ENCODE measurements around the gene NCKAP5. TPM values are rescaled to one million over a fixed set of nuclear protein-coding genes. Genes with fewer than 3 reads are reported as not detected.

NCKAP5 gene
- total and polyA plus RNA-seq, 9 of the 15 experiments (the other 6 are each of a cell fraction or from before 2014, with no cell fraction given): not detected

- CTCF ChIA-PET (ENCODE audit: low intra/inter-chr PET ratio): no interaction called here
- no peak overlapping the region for H3K9ac ChIP-seq (ENCODE audit: insufficient read depth in 1 of 2, low read depth in 2 of 2, low read length in 2 of 2)
Observed at GRCh38 chr2:132627536-132627935, 940.7 kb downstream of the NCKAP5 start.

More at GRCh38 chr2:132627536-132627935, 940.7 kb downstream of the NCKAP5 start:
- in situ Hi-C loops (cut with MboI) (no loop called here), intact Hi-C loops (cut with micrococcal nuclease) (no loop called here)
- Histone ChIP-seq H3K4me2 (ENCODE audit: insufficient read depth, low read length) (no peak overlapping the region), H3K27ac (ENCODE audit: extremely low read depth, low read depth, low read length) (no peak overlapping the region), H3K79me2 (ENCODE audit: control insufficient read depth, insufficient read depth, low read length) (no peaks in the 10 kb centered on the region), H3K4me1 (replicated peaks in 1 of 2; ENCODE audit: control insufficient read depth in 2 of 2, insufficient read depth in 2 of 2, low read length in 2 of 2) (no peaks in the 10 kb centered on the region), H2AFZ (ENCODE audit: low read depth, low read length) (no peak overlapping the region), H3K36me3 (ENCODE audit: control insufficient read depth, insufficient read depth, low read length) (no peaks in the 10 kb centered on the region), H3K27me3 (ENCODE audit: control insufficient read depth in 2 of 2, insufficient read depth in 2 of 2, low read length in 2 of 2) (no peaks in the 10 kb centered on the region), H4K20me1 (replicated peaks; ENCODE audit: control insufficient read depth, insufficient read depth, low read length) (no peaks in the 10 kb centered on the region), H3K9me3 (replicated peaks; ENCODE audit: control insufficient read depth, insufficient read depth, low read depth, low read length) (no peaks in the 10 kb centered on the region), H3K9me1 (ENCODE audit: control insufficient read depth, insufficient read depth, low read length) (no peaks in the 10 kb centered on the region), H3K4me3 (no peak overlapping the region)
- no peak for ATAC-seq
- no peak for TF ChIP-seq ZNF280B (CRISPR knock-in tag; IDR thresholded peaks at IDR 0.05)
- no peak for TF ChIP-seq IFI16 (CRISPR knock-in tag; IDR thresholded peaks at IDR 0.05)
- no peak for TF ChIP-seq GABPA (tag; conservative IDR thresholded peaks at IDR 0.05; ENCODE audit: low read depth)
- no peak for TF ChIP-seq ZNF449 (CRISPR knock-in tag; IDR thresholded peaks at IDR 0.05)
- no peak for TF ChIP-seq HIVEP1 (CRISPR knock-in tag; IDR thresholded peaks at IDR 0.05)
- no peak for TF ChIP-seq HDGF (IDR thresholded peaks at IDR 0.05)
- no peak for TF ChIP-seq TAL1 (IDR thresholded peaks at IDR 0.05)
- no peak for TF ChIP-seq ZSCAN29 (IDR thresholded peaks at IDR 0.05)
- no peak for DNase-seq (ENCODE audit: extremely low read depth in 1 of 4, low spot score in 3 of 4)
- FAIRE-seq: no peak
- BruUV-seq (replicated peaks): no TSS peak
- POLR2A ChIA-PET: no interaction called here
- 0% methylated on average over 1 of the region's 3 CpGs for WGBS (ENCODE audit: insufficient coverage, low coverage, missing lambda C conversion rate)

Data from K562 (cell line).